Activated T-helper 1 cell treated with Interleukin-2 at 50 U/mL for 16 hours (primary cell): ENCODE measurements around the gene AMDHD1.
"Not testable (repeated sequence)": the region's sequence is repeated elsewhere in the genome, so short reads cannot be mapped to it uniquely, and the experiment has no call there.

ENCODE experiments used
- DNase-seq: peaks from one replicate; pipeline ENCODE4 v3.0.0-alpha.2; 2020; ENCODE audit warnings: low read depth

The AMDHD1 gene

DNA sequence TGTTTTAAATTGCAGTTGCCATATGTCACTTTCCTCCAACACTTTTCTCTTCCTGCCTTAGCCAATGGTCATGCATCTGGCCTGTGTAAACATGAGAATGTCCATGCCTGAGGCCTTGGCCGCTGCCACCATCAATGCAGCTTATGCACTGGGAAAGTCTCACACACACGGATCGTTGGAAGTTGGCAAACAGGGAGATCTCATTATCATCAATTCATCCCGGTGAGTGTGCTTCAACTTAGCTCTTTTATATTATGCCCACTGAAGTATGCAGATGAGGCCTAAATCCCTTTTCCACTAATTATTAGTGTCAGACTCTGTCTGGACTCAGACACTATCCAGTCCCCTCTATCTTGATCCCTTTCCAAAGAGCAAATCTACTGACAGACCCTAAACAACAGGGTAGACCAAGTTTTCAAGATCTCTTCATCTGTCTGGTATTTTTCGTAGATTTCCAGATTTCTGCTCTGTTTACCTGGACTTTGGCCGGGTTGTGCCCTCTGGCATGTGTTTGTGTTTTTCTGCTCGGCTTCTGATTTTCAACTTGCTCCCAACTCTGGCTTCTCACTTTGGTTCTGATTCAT is 23.2 kb downstream of the AMDHD1 start:
- DNase-seq: no peak

DNA sequence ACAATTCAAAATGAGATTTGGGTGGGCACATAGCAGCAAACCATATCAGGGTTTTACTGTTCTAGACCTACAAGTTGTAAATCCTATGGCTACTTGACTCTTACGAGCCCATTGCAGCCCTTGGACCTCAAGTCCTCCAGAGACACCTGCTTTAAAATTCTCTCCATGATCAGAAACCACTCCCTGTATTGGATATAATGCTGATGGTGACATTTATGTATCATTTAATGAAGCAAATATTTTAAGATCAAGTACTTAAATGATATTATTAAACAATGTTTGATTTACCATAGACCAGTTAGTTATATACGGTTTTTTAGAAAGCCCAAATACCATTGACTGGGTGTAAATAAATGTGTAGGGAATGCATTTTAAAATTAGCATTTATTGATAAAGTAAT is 24.2 kb downstream of the AMDHD1 start:
- DNase-seq: no peak

GRCh38 chr12:95969116-95969515 is 26.0 kb downstream of the AMDHD1 start:
- DNase-seq: not testable (repeated sequence)

GRCh38 chr12:95970905-95971304 is 27.8 kb downstream of the AMDHD1 start:
- no peak for DNase-seq

DNA sequence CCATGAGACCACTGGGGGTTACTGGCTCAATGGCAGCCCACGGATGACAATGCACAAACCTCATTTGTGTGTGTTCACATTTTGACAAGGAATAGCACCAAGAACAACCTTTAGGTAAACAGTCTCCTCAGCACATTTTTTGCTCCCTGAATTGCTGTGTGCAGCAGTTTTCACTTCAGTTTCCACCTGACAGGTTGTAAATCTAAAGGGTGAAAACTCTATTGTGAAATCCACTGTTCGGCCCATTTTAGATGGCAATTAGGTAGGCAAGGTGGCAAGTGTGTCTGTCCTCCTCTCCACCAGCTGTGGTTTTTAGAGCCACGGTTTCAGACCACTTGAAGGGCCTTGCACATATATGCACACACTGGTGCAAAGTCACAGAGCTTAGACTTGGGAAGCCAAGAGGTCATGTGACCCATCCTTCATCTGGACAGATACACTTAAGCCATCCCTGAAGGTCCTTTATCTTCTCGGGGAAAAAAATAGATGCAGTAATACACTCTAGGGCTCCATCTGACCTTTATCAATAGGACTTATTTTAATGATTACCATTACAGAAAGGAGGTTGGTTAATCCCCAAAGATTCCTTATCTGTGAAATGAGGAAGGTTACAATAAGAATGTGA is 29.8 kb downstream of the AMDHD1 start:
- DNase-seq: no peak

- DNase-seq: no peak
These were observed 31.2 kb downstream of the AMDHD1 start for GRCh38 chr12:95974358-95974757.

DNA sequence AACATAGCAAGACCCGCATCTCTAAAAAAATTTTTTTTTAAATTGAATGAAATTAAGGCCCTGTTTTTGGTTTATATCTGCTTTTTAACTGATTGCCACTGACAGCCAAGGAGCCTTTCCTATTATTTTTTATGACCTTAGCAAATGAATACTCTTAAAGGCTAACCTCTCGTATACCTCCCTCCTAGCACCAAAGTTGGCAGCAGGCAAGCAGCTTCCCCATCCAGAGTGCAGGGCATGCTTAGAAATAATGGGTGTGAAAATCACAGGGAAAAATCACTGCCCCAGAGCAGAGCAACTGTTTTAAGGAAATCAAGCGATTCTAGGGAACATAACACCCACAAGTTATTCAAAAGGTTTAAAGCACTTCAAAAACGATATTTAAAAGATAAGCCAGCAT is 32.4 kb downstream of the AMDHD1 start:
- no peak for DNase-seq

DNA sequence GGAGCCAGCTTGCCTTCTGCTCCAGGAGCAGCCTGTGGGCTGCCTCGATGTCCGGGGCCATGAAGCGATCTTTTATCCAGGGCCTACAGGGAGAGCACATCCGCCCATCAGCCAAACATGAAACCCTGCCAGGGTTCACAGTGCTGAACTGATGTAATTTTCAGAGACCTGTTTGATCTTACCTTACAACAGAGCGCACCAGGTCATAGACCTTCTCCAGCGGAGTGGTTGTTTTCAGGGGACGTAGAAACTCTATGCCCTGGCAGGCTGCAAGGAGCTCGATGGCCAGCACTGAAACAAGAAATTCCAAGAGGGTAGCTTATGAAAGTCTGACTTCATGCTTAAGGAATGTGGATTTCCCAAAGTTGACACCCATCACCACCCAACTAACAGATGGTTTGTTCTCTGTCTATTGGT is 33.3 kb downstream of the AMDHD1 start:
- DNase-seq: no peak

- DNase-seq: no peak
These were observed 34.7 kb downstream of the AMDHD1 start for GRCh38 chr12:95977764-95978305.

- DNase-seq: no peak
These were observed 35.2 kb downstream of the AMDHD1 start for GRCh38 chr12:95978351-95978750.

DNA sequence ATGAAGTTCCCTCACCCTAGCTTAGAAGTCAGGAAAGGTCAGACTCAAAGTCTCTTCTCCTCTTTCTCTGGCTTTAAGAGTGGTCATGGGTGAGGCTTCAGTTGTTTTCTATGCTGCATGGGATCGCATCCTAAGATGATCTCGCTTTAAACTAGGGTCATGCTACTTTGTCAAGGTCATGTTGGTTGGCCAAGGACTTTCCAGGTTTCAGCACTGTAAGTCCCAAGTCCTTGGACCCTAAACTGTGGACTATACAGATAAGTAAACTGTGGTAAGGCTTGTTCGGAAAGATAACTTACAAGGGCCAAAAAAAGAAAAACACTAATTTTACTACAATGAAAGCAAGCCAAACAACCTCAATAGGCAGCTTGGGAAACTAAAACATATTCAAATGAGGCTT is 35.6 kb downstream of the AMDHD1 start:
- no peak for DNase-seq

- no peak for DNase-seq
These were observed 37.3 kb downstream of the AMDHD1 start for GRCh38 chr12:95980437-95980836.

DNA sequence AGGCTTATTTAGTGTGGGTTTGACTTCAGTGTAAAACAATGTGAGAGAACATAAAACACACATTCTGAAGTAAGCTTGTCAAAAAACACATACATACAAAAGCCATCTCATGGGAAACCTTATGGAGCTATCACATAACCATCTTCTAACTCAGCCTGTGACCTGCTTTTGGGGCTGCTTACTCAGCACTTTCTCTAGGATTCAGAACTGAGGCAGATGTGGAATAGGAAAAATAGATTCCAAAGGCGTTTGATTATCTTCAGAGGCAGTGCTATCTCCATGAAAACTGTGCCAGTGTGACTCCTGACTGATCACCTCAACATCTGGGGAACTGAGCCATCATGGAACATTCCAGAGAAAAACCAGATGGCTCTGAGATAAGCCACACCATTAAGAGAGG is 39.5 kb downstream of the AMDHD1 start:
- DNase-seq: no peak

DNA sequence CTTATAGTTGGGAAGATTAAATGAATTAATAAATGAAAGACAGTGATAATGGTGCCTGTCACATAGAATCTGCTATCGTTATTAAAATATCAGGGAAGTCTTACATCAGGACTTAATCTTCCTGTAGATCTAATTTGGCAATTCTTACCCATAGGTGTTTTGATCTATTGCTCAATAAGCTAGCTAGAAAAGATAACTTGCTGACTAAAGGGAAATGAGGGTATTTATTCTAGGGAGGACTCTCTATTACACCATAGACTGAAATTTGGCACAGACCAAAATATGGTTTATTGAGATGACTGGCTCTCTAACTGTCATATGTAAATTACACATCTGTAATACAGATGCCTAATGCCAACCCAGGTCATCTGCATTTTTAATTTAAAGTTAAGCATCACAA is 41.6 kb downstream of the AMDHD1 start:
- no peak for DNase-seq

GRCh38 chr12:95986635-95987570 is 43.8 kb downstream of the AMDHD1 start:
- DNase-seq: no peak

- DNase-seq: no peak
These were observed 45.6 kb downstream of the AMDHD1 start for GRCh38 chr12:95988506-95989275.

- no peak for DNase-seq
These were observed 46.5 kb downstream of the AMDHD1 start for GRCh38 chr12:95989504-95990123.

DNA sequence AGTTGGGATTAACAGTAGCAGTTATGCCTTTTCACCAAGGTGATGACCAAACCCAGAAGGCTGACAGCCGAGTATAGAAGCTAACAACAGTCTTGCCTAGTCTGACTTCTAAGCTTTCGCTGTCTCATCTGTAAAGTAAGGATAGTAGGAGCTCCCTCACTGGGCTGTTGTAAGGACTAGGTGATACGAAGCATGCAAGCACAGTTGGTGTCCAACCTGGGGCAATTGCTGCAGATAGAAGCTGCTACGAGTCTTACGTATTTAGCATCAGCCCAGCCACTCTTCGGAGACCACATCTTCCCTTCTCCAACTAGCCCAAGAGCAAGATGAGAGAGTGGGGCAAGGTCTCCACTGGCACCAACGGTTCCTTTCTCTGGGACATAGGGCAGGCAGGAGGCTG is 47.0 kb downstream of the AMDHD1 start:
- no peak for DNase-seq

- no peak for DNase-seq
These were observed 50.8 kb downstream of the AMDHD1 start for GRCh38 chr12:95993907-95994306.

DNA sequence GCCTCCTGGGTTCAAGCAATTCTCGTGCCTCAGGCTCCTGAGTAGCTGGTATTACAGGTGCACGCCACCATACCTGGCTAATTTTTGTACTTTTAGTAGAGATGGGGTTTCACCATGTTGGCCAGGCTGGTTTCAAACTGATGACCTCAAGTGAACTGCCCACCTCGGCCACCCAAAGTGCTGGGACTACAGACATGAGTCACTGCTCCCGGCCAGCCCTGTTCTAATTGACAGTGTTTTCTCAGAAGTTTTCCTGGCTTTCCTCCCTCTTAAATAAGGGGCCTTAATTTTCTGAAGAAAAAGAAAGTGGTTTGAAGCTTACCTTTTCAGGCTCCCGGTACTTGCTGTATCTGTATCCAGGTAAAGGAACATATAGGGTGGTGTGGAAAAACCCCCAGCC is 51.3 kb downstream of the AMDHD1 start:
- no peak for DNase-seq

- no peak for DNase-seq
These were observed 52.3 kb downstream of the AMDHD1 start for GRCh38 chr12:95995238-95996031.
